ENCODE measurements around the gene PRDM16.

Gene PRDM16

DNA sequence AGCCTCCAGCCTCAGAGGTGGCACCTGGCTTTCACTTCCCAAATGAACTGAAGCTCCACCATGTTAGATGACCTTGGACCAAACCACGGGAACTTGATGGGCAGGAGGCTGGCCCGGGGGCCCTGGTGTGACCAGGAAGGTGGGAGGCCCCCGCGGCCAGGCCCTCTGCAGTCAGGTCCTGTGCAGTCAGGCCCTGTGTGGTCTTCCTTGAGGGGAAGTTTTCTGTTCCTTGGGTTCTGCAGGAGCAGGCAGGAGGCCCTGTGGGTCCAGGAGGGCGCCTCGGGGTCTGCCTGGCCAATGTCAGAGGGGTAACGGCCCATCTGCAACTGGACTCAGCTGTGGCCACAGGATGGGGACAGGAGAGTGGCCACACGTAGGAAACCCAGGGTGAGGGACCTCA lies 13.0 kb downstream of the PRDM16 start:
- no peaks in the 10 kb centered on the region for H3K27me3 ChIP-seq (ENCODE audit: insufficient read depth, low read length, poor library complexity, severe bottlenecking)
- H3K9me2 ChIP-seq (replicated peaks; ENCODE audit: low read depth, low read length): no peaks in the 10 kb centered on the region
- no peak overlapping the region for H2AFZ ChIP-seq (ENCODE audit: low read length)
- TF ChIP-seq, protein P1, sequence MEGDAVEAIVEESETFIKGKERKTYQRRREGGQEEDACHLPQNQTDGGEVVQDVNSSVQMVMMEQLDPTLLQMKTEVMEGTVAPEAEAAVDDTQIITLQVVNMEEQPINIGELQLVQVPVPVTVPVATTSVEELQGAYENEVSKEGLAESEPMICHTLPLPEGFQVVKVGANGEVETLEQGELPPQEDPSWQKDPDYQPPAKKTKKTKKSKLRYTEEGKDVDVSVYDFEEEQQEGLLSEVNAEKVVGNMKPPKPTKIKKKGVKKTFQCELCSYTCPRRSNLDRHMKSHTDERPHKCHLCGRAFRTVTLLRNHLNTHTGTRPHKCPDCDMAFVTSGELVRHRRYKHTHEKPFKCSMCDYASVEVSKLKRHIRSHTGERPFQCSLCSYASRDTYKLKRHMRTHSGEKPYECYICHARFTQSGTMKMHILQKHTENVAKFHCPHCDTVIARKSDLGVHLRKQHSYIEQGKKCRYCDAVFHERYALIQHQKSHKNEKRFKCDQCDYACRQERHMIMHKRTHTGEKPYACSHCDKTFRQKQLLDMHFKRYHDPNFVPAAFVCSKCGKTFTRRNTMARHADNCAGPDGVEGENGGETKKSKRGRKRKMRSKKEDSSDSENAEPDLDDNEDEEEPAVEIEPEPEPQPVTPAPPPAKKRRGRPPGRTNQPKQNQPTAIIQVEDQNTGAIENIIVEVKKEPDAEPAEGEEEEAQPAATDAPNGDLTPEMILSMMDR (conservative IDR thresholded peaks at IDR 0.05; ENCODE audit: low read length): no peak
- no peak for TF ChIP-seq EZH2phosphoT487 (IDR thresholded peaks at IDR 0.05; ENCODE audit: borderline replicate concordance)
- H4K20me1 ChIP-seq (ENCODE audit: insufficient read depth, low read length, poor library complexity, severe bottlenecking): peaks cover 12% of the 10 kb centered on the region
- no peak overlapping the region for H3K4me3 ChIP-seq (ENCODE audit: low read length, poor library complexity, severe bottlenecking)
- no peaks in the 10 kb centered on the region for H3K36me3 ChIP-seq (ENCODE audit: insufficient read depth, low read length)
- peaks cover 77% of the 10 kb centered on the region for H3K79me2 ChIP-seq (ENCODE audit: insufficient read depth, low read length)
- no peaks in the 10 kb centered on the region for H3K4me1 ChIP-seq (ENCODE audit: insufficient read depth, low read length, poor library complexity, severe bottlenecking)
- H3K9ac ChIP-seq (ENCODE audit: low read depth, low read length, poor library complexity, severe bottlenecking): no peak overlapping the region
- no peaks in the 10 kb centered on the region for H3K9me3 ChIP-seq (ENCODE audit: insufficient read depth, low read depth, low read length)
- no peak overlapping the region for H3K4me2 ChIP-seq (ENCODE audit: low read depth, low read length, poor library complexity, severe bottlenecking)
- H3F3A ChIP-seq (ENCODE audit: low read depth): no peaks in the 10 kb centered on the region

DNA sequence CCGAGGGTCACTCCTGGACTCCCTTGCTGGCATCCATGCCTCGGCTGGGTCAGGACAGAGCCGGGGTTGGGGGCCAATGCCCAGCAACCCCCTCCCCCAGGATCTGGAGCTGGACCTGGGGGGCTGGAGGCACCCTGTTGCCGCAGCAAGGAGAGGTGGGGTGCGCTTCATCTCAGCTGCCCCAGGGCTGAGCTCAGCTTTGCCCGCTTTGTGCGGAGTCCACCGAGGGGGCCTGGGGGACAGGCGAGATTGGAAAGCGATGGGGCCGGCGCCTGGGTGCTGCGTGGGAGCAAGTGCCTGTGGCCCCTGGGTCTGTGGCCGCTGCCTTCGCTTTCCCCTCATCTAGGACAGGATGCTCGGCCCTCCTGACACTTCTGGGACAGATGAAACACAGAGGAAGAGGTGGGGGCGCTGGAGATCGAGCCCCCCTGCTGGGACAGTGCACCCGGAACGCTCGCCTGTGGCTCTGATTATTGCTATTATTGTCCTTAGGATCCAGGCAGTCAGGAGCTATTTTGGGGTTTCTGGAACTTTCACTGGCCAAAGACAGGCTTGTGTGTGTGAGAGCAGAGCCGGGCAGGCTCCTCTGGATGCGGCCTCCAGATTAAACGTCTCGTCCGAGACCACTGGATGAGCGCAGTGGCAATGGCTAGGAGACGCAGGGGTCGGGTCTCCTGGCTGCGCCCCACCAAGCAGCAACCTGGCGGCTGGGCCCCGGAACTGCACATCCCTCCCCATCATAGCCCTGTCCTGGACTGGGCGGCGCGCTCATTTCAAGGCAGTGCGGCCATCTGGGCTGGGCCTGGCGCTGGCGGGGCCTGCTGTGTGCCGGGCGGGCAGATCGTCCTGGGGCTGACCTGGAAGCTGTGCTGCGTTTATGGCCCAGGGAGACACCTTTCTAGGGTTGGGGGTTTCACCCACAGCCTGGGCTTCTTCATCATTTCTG lies 13.8 kb downstream of the PRDM16 start:
- Histone ChIP-seq H3K9ac (ENCODE audit: low read depth, low read length, poor library complexity, severe bottlenecking) (no peak overlapping the region), H3K79me2 (ENCODE audit: insufficient read depth, low read length) (peaks cover 77% of the 10 kb centered on the region), H3K4me1 (ENCODE audit: insufficient read depth, low read length, poor library complexity, severe bottlenecking) (no peaks in the 10 kb centered on the region), H2AFZ (ENCODE audit: low read length) (no peak overlapping the region), H3K9me3 (ENCODE audit: insufficient read depth, low read depth, low read length) (no peaks in the 10 kb centered on the region), H4K20me1 (ENCODE audit: insufficient read depth, low read length, poor library complexity, severe bottlenecking) (peaks cover 12% of the 10 kb centered on the region), H3F3A (ENCODE audit: low read depth) (no peaks in the 10 kb centered on the region), H3K4me2 (ENCODE audit: low read depth, low read length, poor library complexity, severe bottlenecking) (no peak overlapping the region), H3K4me3 (ENCODE audit: low read length, poor library complexity, severe bottlenecking) (no peak overlapping the region), H3K27me3 (ENCODE audit: insufficient read depth, low read length, poor library complexity, severe bottlenecking) (no peaks in the 10 kb centered on the region), H3K36me3 (ENCODE audit: insufficient read depth, low read length) (no peaks in the 10 kb centered on the region), H3K9me2 (replicated peaks; ENCODE audit: low read depth, low read length) (no peaks in the 10 kb centered on the region)
- TF ChIP-seq, protein P1 (conservative IDR thresholded peaks at IDR 0.05; ENCODE audit: low read length): no peak
- no peak for TF ChIP-seq EZH2phosphoT487 (IDR thresholded peaks at IDR 0.05; ENCODE audit: borderline replicate concordance)

DNA sequence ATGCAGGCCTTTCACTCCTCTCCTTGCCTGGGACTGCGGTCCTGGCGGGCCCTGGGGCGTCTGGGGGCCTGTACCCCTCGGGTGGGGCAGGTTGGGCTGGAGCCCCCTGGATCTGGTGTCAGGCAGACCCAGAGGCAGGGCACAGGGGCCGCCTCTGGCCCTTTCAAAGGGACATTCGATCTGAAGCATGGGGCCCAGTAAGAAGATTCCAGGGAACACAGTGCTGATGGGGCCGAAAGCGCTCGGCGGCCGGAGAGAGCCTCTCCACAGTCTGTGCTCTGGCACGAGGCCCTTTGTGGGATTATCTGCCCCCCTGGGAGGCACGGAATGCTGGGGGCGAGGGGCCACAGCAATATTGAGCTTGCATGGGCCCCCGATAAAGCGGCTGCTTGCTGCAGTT lies 15.2 kb downstream of the PRDM16 start:
- no peak overlapping the region for H3K9ac ChIP-seq (ENCODE audit: low read depth, low read length, poor library complexity, severe bottlenecking)
- no peaks in the 10 kb centered on the region for H3K9me3 ChIP-seq (ENCODE audit: insufficient read depth, low read depth, low read length)
- H3K9me2 ChIP-seq (replicated peaks; ENCODE audit: low read depth, low read length): no peaks in the 10 kb centered on the region
- H3F3A ChIP-seq (ENCODE audit: low read depth): no peaks in the 10 kb centered on the region
- no peak overlapping the region for H3K4me2 ChIP-seq (ENCODE audit: low read depth, low read length, poor library complexity, severe bottlenecking)
- H3K27me3 ChIP-seq (ENCODE audit: insufficient read depth, low read length, poor library complexity, severe bottlenecking): no peaks in the 10 kb centered on the region
- H2AFZ ChIP-seq (ENCODE audit: low read length): no peak overlapping the region
- no peaks in the 10 kb centered on the region for H3K4me1 ChIP-seq (ENCODE audit: insufficient read depth, low read length, poor library complexity, severe bottlenecking)
- TF ChIP-seq EZH2phosphoT487 (IDR thresholded peaks at IDR 0.05; ENCODE audit: borderline replicate concordance): no peak
- TF ChIP-seq, protein P1 (conservative IDR thresholded peaks at IDR 0.05; ENCODE audit: low read length): no peak
- no peak overlapping the region for H3K4me3 ChIP-seq (ENCODE audit: low read length, poor library complexity, severe bottlenecking)
- H3K79me2 ChIP-seq (ENCODE audit: insufficient read depth, low read length): peaks cover 67% of the 10 kb centered on the region
- H4K20me1 ChIP-seq (ENCODE audit: insufficient read depth, low read length, poor library complexity, severe bottlenecking): peaks cover 12% of the 10 kb centered on the region
- no peaks in the 10 kb centered on the region for H3K36me3 ChIP-seq (ENCODE audit: insufficient read depth, low read length)
